Dendritic cell treated with granulocyte-macrophage colony-stimulating factor and Interleukin-4, amounts not matched to agents 40 ng/mL and 50 ng/mL, for 4 days (primary cell): Measurements from ENCODE around the gene PRKAR1A.
A peak's percentile ranks its signal among the peaks of the same experiment; 100 is the strongest.

Experiments used
- H3K27ac Mint-ChIP-seq: one replicate; pipeline ENCODE4 v1.8.0; 2022; ENCODE audit warnings: mild to moderate bottlenecking, mixed read lengths
- H3K27me3 Mint-ChIP-seq: one replicate; pipeline ENCODE4 v1.8.0; 2022; ENCODE audit warnings: mild to moderate bottlenecking, mixed read lengths
- H3K36me3 Mint-ChIP-seq: one replicate; pipeline ENCODE4 v1.8.0; 2022; ENCODE audit warnings: low read depth, mixed read lengths
- H3K4me1 Mint-ChIP-seq: one replicate; pipeline ENCODE4 v1.8.0; 2022; ENCODE audit warnings: low read depth, mixed read lengths
- H3K4me3 Mint-ChIP-seq: one replicate; pipeline ENCODE4 v1.8.0; 2022; ENCODE audit warnings: mild to moderate bottlenecking, moderate library complexity, mixed read lengths
- H3K9me3 Mint-ChIP-seq: one replicate; pipeline ENCODE4 v1.8.0; 2022; ENCODE audit warnings: mixed read lengths
- intact Hi-C: fragments of 100-400 bp; cut with micrococcal nuclease; formaldehyde crosslinking; loops from one replicate; pipeline ENCODE4 v1.15.0; 2022

The PRKAR1A gene

DNA sequence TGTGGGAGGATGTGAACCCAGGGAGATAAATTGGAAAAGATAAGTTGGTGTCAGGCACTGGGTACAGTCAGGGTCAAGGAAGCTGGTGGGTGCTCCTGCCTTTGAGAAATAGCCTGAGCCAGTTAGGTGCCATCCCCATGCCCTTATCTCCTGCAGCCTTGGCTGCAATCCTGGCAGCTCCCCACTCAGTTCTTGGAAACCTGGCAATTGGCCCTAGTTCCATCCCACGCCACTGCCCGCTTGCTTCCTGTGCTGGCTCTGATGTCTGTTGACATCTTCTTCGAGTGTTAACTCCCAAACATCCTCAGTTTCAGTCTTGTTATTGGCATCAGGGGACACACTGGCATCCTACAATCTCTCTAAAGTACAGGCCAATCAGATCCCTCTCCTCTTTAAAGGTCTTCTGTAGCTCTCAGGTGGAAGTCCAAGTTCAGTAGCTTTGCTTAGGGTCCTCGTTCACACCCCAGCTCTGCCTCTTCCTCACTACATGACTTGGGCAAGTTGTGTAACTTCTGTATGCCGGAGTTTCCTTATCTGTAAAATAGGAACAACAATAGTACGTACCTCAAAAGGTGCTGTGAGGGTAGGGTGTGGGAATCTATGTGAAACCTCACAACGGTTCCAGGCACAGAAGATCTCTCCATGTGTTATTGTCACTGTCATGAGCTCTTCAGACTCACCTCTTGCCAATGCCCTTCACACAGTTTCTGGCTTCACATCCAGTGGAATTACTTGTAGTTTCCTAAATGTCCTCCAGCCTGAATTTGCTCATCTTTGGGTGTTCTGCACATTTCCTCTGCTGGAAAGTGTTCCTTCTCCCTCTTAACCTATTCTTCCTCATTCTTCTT, 13.5 kb upstream of the PRKAR1A start:
- peaks cover 67% of the 10 kb centered on the region for H3K4me1 Mint-ChIP-seq
- H3K27me3 Mint-ChIP-seq: no peaks in the 10 kb centered on the region
- no peaks in the 10 kb centered on the region for H3K9me3 Mint-ChIP-seq
- peak overlapping the region; percentile 94 for H3K27ac Mint-ChIP-seq
- intact Hi-C loops: loop anchor here (2.0 kb wide), 1 partner anchor 14 kb away; the partner anchor contains the start of gene PRKAR1A
- no peaks in the 10 kb centered on the region for H3K36me3 Mint-ChIP-seq
- peak overlapping the region; percentile 69 for H3K4me3 Mint-ChIP-seq

GRCh38 chr17:68499587-68499986, 12.6 kb upstream of the PRKAR1A start:
- H3K9me3 Mint-ChIP-seq: no peaks in the 10 kb centered on the region
- H3K4me1 Mint-ChIP-seq: peaks cover 62% of the 10 kb centered on the region
- no peaks in the 10 kb centered on the region for H3K27me3 Mint-ChIP-seq
- no peak overlapping the region for H3K4me3 Mint-ChIP-seq
- no peaks in the 10 kb centered on the region for H3K36me3 Mint-ChIP-seq
- peak overlapping the region; percentile 94 for H3K27ac Mint-ChIP-seq
- intact Hi-C loops: loop anchor here (2.0 kb wide), 1 partner anchor 13 kb away; the partner anchor contains the start of gene PRKAR1A

DNA sequence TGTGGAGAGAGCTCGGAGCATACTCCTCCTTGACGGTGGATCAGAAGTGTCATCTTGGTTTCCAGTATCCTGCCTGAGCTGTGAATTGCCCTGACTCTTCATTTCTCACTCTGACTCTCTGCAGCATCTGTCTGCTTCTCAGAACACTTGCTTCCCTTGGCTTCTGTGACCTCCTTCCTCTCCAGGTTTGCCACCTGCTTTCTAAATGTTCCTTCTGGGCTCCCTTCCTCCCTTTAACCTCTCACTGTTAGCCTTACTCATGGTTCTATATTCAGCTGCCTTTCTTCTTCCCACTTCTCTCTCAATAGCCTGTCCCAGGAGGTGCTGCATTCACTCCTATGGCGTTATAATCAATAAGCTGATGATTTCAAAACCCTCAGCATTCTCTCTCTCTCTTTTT, 11.2 kb upstream of the PRKAR1A start:
- Mint-ChIP-seq H3K27me3 (no peaks in the 10 kb centered on the region), H3K36me3 (no peaks in the 10 kb centered on the region), H3K27ac (peak overlapping the region; percentile 35), H3K4me3 (no peak overlapping the region), H3K4me1 (peaks cover 57% of the 10 kb centered on the region), H3K9me3 (no peaks in the 10 kb centered on the region)
- intact Hi-C loops: no loop called here

GRCh38 chr17:68505951-68506350, 6.3 kb upstream of the PRKAR1A start:
- Mint-ChIP-seq H3K9me3 (no peaks in the 10 kb centered on the region), H3K36me3 (no peaks in the 10 kb centered on the region), H3K27ac (peak overlapping the region; percentile 9), H3K27me3 (no peaks in the 10 kb centered on the region), H3K4me1 (peaks cover 65% of the 10 kb centered on the region), H3K4me3 (no peak overlapping the region)
- intact Hi-C loops: no loop called here

GRCh38 chr17:68507576-68507975, 4.7 kb upstream of the PRKAR1A start:
- Mint-ChIP-seq H3K27ac (peak overlapping the region; percentile 60), H3K4me3 (no peak overlapping the region), H3K27me3 (no peaks in the 10 kb centered on the region), H3K36me3 (peaks cover 9% of the 10 kb centered on the region), H3K4me1 (peaks cover 64% of the 10 kb centered on the region), H3K9me3 (no peaks in the 10 kb centered on the region)
- intact Hi-C loops: no loop called here

DNA sequence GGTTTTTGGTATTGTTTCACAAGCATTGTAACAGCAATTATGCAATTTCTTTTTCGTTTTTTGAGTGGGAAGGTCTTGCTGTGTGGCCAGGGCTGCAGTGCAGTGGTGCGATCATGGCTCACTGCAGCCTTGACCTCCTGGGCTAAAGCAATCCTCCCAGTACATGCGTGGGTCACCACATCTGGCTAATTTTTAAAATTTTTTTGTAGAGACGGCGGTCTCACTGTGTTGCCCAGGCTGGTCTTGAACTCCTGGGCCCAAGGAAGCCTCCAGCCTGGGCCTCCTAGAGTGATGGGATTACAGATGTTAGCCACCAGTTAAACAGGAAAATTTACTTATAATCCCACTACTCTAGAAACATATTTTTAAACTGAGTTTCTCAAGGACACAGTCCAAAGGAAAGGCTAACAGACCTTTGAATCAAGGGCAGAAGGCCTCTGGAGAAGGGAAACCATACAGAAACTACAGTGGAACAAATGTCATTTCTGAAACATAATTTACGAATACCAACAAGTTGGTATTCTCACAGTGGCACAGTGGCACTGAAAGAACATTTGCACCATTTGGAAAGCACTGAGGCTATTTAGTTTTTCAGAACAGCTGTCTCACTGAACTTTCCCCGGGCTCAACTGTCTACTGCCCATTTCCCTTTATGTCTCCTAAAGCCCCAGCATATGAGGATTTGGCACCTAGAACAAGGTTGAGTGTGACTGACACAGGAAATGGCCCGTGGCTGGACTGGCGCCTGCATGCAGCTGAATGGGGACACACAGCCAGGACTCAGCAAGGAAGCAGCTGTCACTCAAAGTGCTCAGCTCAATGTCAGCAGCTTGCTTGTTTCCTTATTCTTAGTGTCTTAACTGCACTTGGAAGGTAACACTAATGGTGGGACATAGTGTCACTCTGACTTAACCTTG, 2.8 kb upstream of the PRKAR1A start:
- Mint-ChIP-seq H3K27ac (peak overlapping the region; percentile 80), H3K27me3 (no peaks in the 10 kb centered on the region), H3K4me3 (no peak overlapping the region), H3K36me3 (peaks cover 21% of the 10 kb centered on the region), H3K4me1 (peaks cover 65% of the 10 kb centered on the region), H3K9me3 (no peaks in the 10 kb centered on the region)
- intact Hi-C loops: loop anchor here (5.0 kb wide), 1 partner anchor 42 kb away; no protein-coding TSS in a partner anchor

GRCh38 chr17:68511254-68511670, 968 bp upstream of the PRKAR1A start:
- H3K4me3 Mint-ChIP-seq: peak overlapping the region; percentile 97
- H3K4me1 Mint-ChIP-seq: peaks cover 71% of the 10 kb centered on the region
- peak overlapping the region; percentile 100 for H3K27ac Mint-ChIP-seq

GRCh38 chr17:68511671-68512246, 471 bp upstream of the PRKAR1A start:
- Mint-ChIP-seq H3K36me3 (peaks cover 42% of the 10 kb centered on the region), H3K4me1 (peaks cover 71% of the 10 kb centered on the region), H3K9me3 (no peaks in the 10 kb centered on the region), H3K4me3 (peak overlapping the region; percentile 97), H3K27me3 (no peaks in the 10 kb centered on the region), H3K27ac (peak overlapping the region; percentile 100)
- intact Hi-C loops: loop anchor here (2.0 to 5.0 kb wide), 3 partner anchors 13 to 44 kb away; no protein-coding TSS in a partner anchor

More at GRCh38 chr17:68511254-68511670, 968 bp upstream of the PRKAR1A start:
- intact Hi-C loops: loop anchor here (5.0 kb wide), 1 partner anchor 44 kb away; no protein-coding TSS in a partner anchor
- Mint-ChIP-seq H3K27me3 (no peaks in the 10 kb centered on the region), H3K9me3 (no peaks in the 10 kb centered on the region), H3K36me3 (peaks cover 37% of the 10 kb centered on the region)

DNA sequence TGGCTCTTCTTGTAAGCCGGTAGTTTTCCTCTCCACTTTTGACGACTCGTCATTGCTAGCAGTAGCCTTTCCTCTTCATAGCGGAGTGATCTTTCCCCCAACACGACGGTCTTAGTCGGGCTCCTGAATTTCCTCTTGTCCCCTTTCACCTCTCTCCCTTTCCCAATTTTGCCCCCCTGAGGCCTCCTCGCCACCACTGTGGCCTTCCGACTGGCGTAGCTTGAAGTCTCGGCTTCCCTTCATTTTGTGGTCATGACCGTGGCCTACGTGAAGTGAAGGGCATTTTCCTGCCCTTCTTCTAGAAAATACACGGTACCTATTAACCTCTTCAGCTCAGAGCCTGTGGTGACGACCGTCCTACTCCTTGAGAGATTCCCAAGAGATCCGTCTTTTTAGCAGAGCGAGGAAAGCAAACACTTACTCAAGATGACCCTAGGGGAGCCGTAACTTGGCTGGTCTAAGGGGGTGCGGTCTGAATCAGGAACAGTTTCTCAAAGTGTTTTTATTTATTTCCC, 787 bp downstream of the PRKAR1A start:
- Mint-ChIP-seq H3K4me3 (peak overlapping the region; percentile 97), H3K36me3 (peaks cover 55% of the 10 kb centered on the region), H3K27ac (peak overlapping the region; percentile 100), H3K27me3 (no peaks in the 10 kb centered on the region), H3K9me3 (peaks cover 8% of the 10 kb centered on the region), H3K4me1 (peaks cover 71% of the 10 kb centered on the region)
- intact Hi-C loops: loop anchor here (2.0 to 5.0 kb wide), 3 partner anchors 14 to 46 kb away; no protein-coding TSS in a partner anchor

DNA sequence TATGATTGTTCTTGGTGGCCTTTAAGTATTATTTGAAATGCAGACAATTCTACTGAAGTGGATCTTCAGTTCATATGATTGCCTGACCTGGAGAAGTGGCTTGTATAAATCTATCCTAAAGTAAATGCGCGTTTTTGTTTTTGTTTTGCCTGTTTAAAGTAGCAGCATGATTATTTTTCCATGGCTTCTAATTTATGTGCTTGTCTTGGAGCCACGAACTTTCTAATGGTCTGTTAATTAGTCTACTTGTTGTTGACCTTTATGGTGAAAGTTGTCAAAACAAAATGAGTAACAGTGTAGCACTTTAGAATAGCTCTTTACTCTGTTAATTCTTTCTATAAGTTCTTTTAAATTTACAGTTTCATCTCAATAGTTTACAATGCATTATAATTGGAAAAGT, 1.7 kb downstream of the PRKAR1A start:
- peak overlapping the region; percentile 97 for H3K4me3 Mint-ChIP-seq
- no peaks in the 10 kb centered on the region for H3K27me3 Mint-ChIP-seq
- H3K4me1 Mint-ChIP-seq: peaks cover 69% of the 10 kb centered on the region
- H3K27ac Mint-ChIP-seq: peak overlapping the region; percentile 100
- peaks cover 64% of the 10 kb centered on the region for H3K36me3 Mint-ChIP-seq
- peaks cover 12% of the 10 kb centered on the region for H3K9me3 Mint-ChIP-seq
- intact Hi-C loops: loop anchor here (2.0 to 5.0 kb wide), 3 partner anchors 15 to 47 kb away; no protein-coding TSS in a partner anchor

GRCh38 chr17:68514831-68515635, 2.8 kb downstream of the PRKAR1A start:
- Mint-ChIP-seq H3K4me1 (peaks cover 67% of the 10 kb centered on the region), H3K27ac (peak overlapping the region; percentile 62), H3K4me3 (peak overlapping the region; percentile 97), H3K9me3 (peaks cover 19% of the 10 kb centered on the region), H3K36me3 (peaks cover 75% of the 10 kb centered on the region), H3K27me3 (no peaks in the 10 kb centered on the region)
- intact Hi-C loops: loop anchor here (5.0 kb wide), 1 partner anchor 48 kb away; no protein-coding TSS in a partner anchor

DNA sequence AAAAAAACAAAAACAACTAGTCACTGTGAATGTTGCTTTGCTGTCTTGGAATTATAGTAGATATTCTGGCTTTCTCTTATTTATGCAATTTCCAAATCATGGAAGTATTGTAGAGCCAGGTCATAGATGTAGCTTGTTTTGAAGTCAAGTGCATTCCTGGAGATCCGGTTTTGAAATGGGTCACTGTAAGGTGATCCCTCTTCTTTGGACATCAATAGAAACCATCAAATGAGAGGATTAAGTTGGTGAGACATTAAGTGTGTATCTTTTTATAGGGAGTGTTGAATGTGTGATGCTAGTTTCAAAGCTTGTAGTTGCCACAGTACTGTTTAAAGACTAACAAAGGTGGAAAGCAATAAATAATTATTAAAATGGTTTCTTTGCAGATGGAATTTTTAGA, 4.5 kb downstream of the PRKAR1A start:
- Mint-ChIP-seq H3K9me3 (peaks cover 19% of the 10 kb centered on the region), H3K4me1 (peaks cover 54% of the 10 kb centered on the region), H3K27ac (no peak overlapping the region), H3K36me3 (peaks cover 89% of the 10 kb centered on the region), H3K27me3 (no peaks in the 10 kb centered on the region), H3K4me3 (no peak overlapping the region)
- intact Hi-C loops: no loop called here
